Measurements from ENCODE around the gene TRIL.

TRIL gene

DNA sequence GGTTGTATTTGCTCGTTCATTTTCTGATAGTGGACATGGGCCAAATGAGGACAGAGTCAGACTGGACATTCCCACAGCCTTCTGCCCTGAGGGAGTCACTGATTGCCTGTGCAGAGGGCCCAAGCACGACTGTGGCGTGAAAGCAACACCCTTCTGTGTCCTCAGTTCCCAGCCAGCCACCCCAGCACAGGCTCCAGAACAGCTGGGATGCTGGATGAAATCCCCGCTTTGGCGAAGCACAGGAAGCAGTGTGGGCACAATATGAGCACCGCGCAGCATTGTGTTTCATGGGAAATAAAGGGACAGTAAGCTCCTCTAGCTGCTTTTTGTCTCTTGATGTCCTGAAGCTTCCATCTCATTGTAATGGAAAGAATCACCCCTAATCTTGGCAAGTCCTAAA, 20.5 kb downstream of the TRIL start:
- no peak for DNase-seq

DNA sequence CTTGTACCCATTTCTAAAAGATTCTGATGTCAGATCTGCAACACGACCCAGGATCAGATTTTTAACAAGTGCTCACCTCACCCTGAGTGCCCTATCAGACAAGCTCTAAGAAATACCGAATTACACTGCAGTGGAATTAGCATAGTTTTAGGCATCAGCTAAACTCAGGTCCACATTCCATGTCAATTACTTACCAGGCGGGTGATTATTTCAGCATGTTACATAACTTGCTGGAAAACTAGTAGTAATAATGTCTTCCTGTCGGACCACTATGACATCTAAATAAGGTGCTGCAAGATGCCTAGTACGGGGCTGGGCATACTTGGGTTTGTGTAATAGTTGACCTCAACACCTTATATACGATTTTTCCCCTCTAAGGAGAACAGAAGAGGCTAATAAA, 21.0 kb downstream of the TRIL start:
- no peak for DNase-seq

GRCh38 chr7:28933846-28934320, 24.2 kb downstream of the TRIL start:
- no peak for DNase-seq

DNA sequence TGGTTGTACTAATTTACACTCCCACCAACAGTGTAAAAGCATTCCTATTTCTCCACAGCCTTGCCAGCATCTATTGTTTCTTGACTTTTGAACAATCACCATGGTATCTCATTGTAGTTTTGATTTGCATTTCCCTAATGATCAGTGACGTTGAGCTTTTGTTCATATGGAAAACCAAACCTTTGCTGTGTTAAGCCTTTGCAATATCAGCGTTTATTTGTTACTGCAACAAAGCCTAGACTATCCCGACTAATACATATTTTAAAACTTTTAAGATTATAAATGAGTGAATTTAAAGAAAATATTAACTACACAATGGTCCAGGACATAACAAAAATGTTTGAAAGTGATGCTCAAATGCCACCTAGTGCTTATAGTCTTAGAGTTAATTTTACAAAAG, 26.6 kb downstream of the TRIL start:
- DNase-seq, result no peak

GRCh38 chr7:28926871-28927597, 31.1 kb downstream of the TRIL start:
- DNase-seq, result peak; percentile 92

GRCh38 chr7:28922624-28923331, 35.4 kb downstream of the TRIL start:
- DNase-seq, result peak; percentile 59

GRCh38 chr7:28921822-28922221, 36.3 kb downstream of the TRIL start:
- DNase-seq, result peak; percentile 50

DNA sequence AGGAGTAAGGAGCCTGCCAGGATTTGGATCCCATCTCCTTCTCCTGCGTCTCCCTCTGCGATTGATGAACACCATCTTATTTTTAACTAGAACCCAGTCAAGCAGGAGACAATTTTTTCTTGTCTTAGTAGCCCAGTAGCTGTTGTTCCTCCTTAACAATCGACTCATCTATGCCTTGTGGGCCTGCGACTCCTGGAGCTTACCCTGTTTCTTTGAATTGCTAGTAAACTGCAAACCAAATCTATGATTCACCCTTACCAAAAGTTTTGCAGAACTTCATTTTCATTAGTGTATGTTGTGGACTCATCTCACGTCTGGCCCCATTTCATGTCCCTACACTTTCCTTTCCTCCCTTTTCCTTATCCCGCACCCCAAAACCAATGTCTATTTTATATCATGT, 37.7 kb downstream of the TRIL start:
- no peak for DNase-seq

GRCh38 chr7:28919510-28919909, 38.6 kb downstream of the TRIL start:
- no peak for DNase-seq

DNA sequence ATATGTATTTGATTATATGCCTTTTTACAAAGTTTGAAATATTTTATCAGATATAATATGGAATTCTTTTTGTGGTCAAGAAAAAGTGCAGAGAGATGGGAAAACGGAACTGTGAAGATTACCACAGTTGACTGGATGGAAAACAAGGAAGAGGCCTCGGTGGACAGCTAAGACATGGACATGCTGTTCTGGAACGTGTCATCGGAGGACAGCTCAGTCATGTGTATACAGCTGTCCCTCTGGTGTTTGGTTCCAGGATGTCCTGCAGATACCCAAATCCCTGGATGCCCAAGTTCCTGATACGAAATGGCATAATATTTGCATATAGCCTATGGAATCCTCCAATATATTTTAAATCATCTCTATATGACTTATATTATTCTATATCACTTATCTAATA, 49.4 kb downstream of the TRIL start:
- DNase-seq, result no peak

DNA sequence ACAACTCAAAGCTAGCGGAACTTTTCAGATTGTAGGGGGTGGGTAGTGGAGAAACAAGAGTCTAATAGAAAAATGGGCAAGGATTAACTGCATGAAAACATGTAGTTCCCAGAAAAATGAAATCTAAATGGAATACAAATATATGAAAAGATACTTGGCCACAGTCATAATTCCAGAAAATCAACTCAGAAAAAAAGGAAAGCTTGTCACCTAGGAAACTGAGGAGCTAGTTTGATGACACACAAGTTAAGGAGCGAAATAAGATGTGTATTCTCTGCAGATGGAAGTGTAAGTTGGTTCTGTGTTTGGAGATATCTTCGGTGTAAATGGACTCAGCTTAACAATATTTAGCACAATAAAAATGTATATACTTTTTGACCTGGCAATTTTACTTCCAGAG, 52.7 kb downstream of the TRIL start:
- no peak for DNase-seq

DNA sequence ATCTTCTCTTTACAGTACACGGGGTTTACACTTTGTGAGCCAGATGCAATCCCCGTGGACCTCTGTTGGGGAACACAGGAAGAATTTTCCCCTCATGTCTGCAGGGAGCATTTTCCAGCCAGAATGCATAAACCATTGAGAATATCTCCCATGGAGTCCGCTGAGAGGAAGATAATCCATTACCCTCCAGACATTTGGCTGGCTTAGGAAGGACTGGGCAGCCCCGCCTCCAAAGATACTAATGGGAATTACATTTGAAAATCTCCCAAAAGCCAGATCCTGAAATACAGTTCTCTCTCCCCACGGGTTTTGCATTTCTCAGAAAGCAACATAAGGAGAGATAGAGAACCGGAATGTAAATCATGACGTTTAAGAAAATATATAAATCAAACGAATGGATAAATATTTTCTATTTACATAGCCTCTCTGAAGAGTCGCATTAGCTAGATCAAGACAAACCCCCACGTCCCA, 53.5 kb downstream of the TRIL start:
- no peak for DNase-seq

- no peak for DNase-seq
These were observed 54.2 kb downstream of the TRIL start for GRCh38 chr7:28903730-28904577.

Measured in MV-4-11 (cell line).